Upper lobe of right lung (tissue), 1 donor: ENCODE results near the gene KDM7A. TPM values are rescaled to one million over a fixed set of nuclear protein-coding genes. Genes with fewer than 3 reads are reported as not detected.

Source experiments
- ATAC-seq: fragments of 200-7000 bp; cut with Tn5 transposase; one replicate; pipeline ENCODE4 v1.9.1; 2020; ENCODE audit warnings: mild to moderate bottlenecking, moderate library complexity
- DNase-seq: peaks from one replicate; pipeline ENCODE4 v3.0.0-alpha.2; 2020
- H3K27ac ChIP-seq: fragments of 200-600 bp; one replicate; pipeline ENCODE4 v1.8.0; 2022
- H3K27me3 ChIP-seq: fragments of 200-600 bp; one replicate; pipeline ENCODE4 v1.8.0; 2022; ENCODE audit warnings: mild to moderate bottlenecking
- H3K36me3 ChIP-seq: fragments of 200-600 bp; one replicate; pipeline ENCODE4 v1.8.0; 2022
- H3K4me1 ChIP-seq: fragments of 200-600 bp; one replicate; pipeline ENCODE4 v1.8.0; 2022
- H3K4me3 ChIP-seq: fragments of 200-600 bp; one replicate; pipeline ENCODE4 v1.8.0; 2022; ENCODE audit warnings: mild to moderate bottlenecking
- H3K9me3 ChIP-seq: fragments of 200-600 bp; one replicate; pipeline ENCODE4 v1.8.0; 2022
- CTCF ChIP-seq: fragments of 200-600 bp; IDR thresholded peaks from one replicate; pipeline ENCODE4 v1.8.0; 2022; ENCODE audit warnings: antibody characterized with exemption
- intact Hi-C: fragments of 100-400 bp; cut with DNase I; formaldehyde crosslinking; loops from one replicate; pipeline ENCODE4 v1.11.0; 2022
- total RNA-seq: library from RNA; stranded (reverse); fragmentation: NEBNext Ultra II Directional; extraction: Animal tissue kit (Norgen Biotek cat#: 25700); gene quantifications from one replicate; pipeline ENCODE4 v1.2.1, GENCODE V29; 2021
- donor health status: DM: no; HTN: yes; CAD: no; lungs with severe emphysema.

Gene KDM7A
- total RNA-seq, 1 donor from 2014 or later: 16.7 TPM

- no peak overlapping the region for H3K4me3 ChIP-seq
- no peak overlapping the region for H3K27ac ChIP-seq
- no peak for TF ChIP-seq CTCF
- intact Hi-C loops: no loop called here
- ATAC-seq: no peak
- H3K36me3 ChIP-seq: peaks cover 80% of the 10 kb centered on the region
- H3K4me1 ChIP-seq: peaks cover 5% of the 10 kb centered on the region
- H3K9me3 ChIP-seq: no peaks in the 10 kb centered on the region
- no peak for DNase-seq
- no peaks in the 10 kb centered on the region for H3K27me3 ChIP-seq
Measured at GRCh38 chr7:140036224-140036962, 140.4 kb downstream of the KDM7A start.

- no peak overlapping the region for H3K4me3 ChIP-seq
- intact Hi-C loops: no loop called here
- no peak for TF ChIP-seq CTCF
- ATAC-seq (no peak), DNase-seq (no peak)
- H3K9me3 ChIP-seq: no peaks in the 10 kb centered on the region
- H3K27me3 ChIP-seq: no peaks in the 10 kb centered on the region
- H3K27ac ChIP-seq: no peak overlapping the region
- peaks cover 5% of the 10 kb centered on the region for H3K4me1 ChIP-seq
- H3K36me3 ChIP-seq: peaks cover 80% of the 10 kb centered on the region
Measured at GRCh38 chr7:140035400-140036223, 141.2 kb downstream of the KDM7A start.

Other genes with a start within 250 kb of the KDM7A start
- 100 TPM for gene PARP12, start 114.0 kb downstream of the KDM7A start, total RNA-seq
- 35.2 TPM for gene SLC37A3, start 221.5 kb upstream of the KDM7A start, total RNA-seq
- 2.9 TPM for gene RAB19, start 227.1 kb upstream of the KDM7A start, total RNA-seq